Measurements from ENCODE around the gene SLC22A31. TPM values are rescaled to one million over a fixed set of nuclear protein-coding genes. Genes with fewer than 3 reads are reported as not detected.

Gene SLC22A31
- polyA plus RNA-seq, 4 donors, result 0.21 to 1.2 (median 0.60) TPM

- no peak for DNase-seq (ENCODE audit: low read depth in 4 of 4, low spot score in 2 of 4)
These were observed 45.8 kb downstream of the SLC22A31 start for GRCh38 chr16:89154390-89155183.

- DNase-seq (ENCODE audit: low read depth in 4 of 4, low spot score in 2 of 4), result no peak
These were observed 46.5 kb downstream of the SLC22A31 start for GRCh38 chr16:89153848-89154271.

GRCh38 chr16:89152831-89153700 lies 47.3 kb downstream of the SLC22A31 start:
- DNase-seq (ENCODE audit: low read depth in 4 of 4, low spot score in 2 of 4), result no peak

GRCh38 chr16:89150981-89151380 lies 49.4 kb downstream of the SLC22A31 start:
- DNase-seq (ENCODE audit: low read depth in 4 of 4, low spot score in 2 of 4), result no peak

GRCh38 chr16:89150090-89150835 lies 50.1 kb downstream of the SLC22A31 start:
- no peak for DNase-seq (ENCODE audit: low read depth in 4 of 4, low spot score in 2 of 4)

GRCh38 chr16:89149386-89149785 lies 51.0 kb downstream of the SLC22A31 start:
- DNase-seq (ENCODE audit: low read depth in 4 of 4, low spot score in 2 of 4), result no peak

- DNase-seq (ENCODE audit: low read depth in 4 of 4, low spot score in 2 of 4), result no peak
These were observed 53.1 kb downstream of the SLC22A31 start for GRCh38 chr16:89147085-89147817.

- DNase-seq (ENCODE audit: low read depth in 4 of 4, low spot score in 2 of 4), result no peak
These were observed 53.9 kb downstream of the SLC22A31 start for GRCh38 chr16:89146211-89147005.

Other genes with a start within 250 kb of the SLC22A31 start
- gene CBFA2T3, start 223.3 kb downstream of the SLC22A31 start, polyA plus RNA-seq (ENCODE audit: insufficient read length in 4 of 4), result 1 to 10 TPM; 1.8 to 3.6 (median 3.5) TPM
- gene ACSF3, start 106.7 kb downstream of the SLC22A31 start, polyA plus RNA-seq (ENCODE audit: insufficient read length in 4 of 4), result 10 to 100 TPM; 27.6 to 37.9 (median 33.5) TPM
- 1 to 10 TPM; 1.7 to 3.8 (median 2.7) TPM for gene CDH15, start 28.8 kb downstream of the SLC22A31 start, polyA plus RNA-seq (ENCODE audit: insufficient read length in 4 of 4)
- 1 to 10 TPM; 4.6 to 6.3 (median 6.1) TPM for gene ZNF778, start 17.2 kb upstream of the SLC22A31 start, polyA plus RNA-seq (ENCODE audit: insufficient read length in 4 of 4)